HAP-1 (cell line): ENCODE results near the gene GUSB.

ENCODE experiments used
- DNase-seq, 2 experiments: peaks; one replicate each; pipeline ENCODE4 v3.0.0-alpha.2; 2016 to 2020; ENCODE audit warnings: low spot score in 2 of 2
- H3K27me3 ChIP-seq: fragments of 250-450 bp; sonication (Bioruptor Pico); 2 replicates; pipeline ENCODE4 v1.5.1; 2020; ENCODE audit warnings: low read depth, mild to moderate bottlenecking, moderate library complexity
- H3K36me3 ChIP-seq: fragments of 250-450 bp; sonication (Bioruptor Pico); replicated peaks from 2 replicates; pipeline ENCODE4 v1.5.1; 2020; ENCODE audit warnings: mild to moderate bottlenecking
- H3K4me1 ChIP-seq: fragments of 250-450 bp; sonication (Bioruptor Pico); 2 replicates; pipeline ENCODE4 v1.5.1; 2020; ENCODE audit warnings: mild to moderate bottlenecking
- H3K4me3 ChIP-seq: fragments of 250-450 bp; sonication (Bioruptor Pico); 2 replicates; pipeline ENCODE4 v1.5.1; 2020; ENCODE audit warnings: mild to moderate bottlenecking, moderate library complexity
- H3K9me3 ChIP-seq: fragments of 250-450 bp; sonication (Bioruptor Pico); 2 replicates; pipeline ENCODE4 v1.5.1; 2020; ENCODE audit warnings: mild to moderate bottlenecking, moderate library complexity
- in situ Hi-C: fragments of 300-500 bp; cut with MboI; formaldehyde crosslinking; loops from 3 replicates; pipeline ENCODE4 v1.14.3; 2020; ENCODE audit warnings: low sequenced_read_pairs, inconsistent platforms, mixed read lengths

GUSB gene

DNA sequence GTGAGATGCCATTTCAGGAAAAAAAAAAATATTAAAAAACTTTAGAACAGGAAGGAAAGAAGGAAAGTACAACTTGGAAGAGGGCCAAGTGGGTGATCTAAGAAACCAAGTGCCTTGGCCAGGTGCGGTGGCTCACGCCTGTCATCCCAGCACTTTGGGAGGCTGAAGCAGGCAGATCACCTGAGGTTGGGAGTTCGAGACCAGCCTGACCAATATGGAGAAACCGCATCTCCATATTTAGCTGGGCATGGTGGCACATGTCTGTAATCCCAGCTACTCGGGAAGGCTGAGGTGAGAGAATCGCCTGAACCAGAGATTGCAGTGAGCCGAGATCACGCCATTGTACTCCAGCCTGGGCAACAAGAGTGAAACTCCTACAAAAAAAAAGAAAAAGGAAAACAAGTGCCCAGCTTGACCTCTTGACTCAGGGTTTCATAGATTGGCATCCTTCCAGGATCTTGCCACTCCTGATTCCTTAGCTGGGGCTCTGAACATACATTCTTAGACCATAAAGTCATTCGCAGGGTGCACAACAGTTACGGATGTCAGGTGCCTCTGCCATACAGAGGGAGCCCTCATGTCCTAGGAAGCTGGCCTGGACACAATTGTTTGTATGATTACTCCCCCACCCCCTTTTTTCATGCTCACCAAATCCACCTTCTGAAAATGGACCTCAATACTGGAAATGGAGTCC lies 2.1 kb upstream of the GUSB start:
- DNase-seq, result no peak
- H3K4me1 ChIP-seq, result peaks cover 12% of the 10 kb centered on the region
- no peaks in the 10 kb centered on the region for H3K27me3 ChIP-seq
- no peak overlapping the region for H3K4me3 ChIP-seq
- in situ Hi-C loops, result no loop called here
- H3K9me3 ChIP-seq, result no peaks in the 10 kb centered on the region
- H3K36me3 ChIP-seq, result peaks cover 14% of the 10 kb centered on the region

DNA sequence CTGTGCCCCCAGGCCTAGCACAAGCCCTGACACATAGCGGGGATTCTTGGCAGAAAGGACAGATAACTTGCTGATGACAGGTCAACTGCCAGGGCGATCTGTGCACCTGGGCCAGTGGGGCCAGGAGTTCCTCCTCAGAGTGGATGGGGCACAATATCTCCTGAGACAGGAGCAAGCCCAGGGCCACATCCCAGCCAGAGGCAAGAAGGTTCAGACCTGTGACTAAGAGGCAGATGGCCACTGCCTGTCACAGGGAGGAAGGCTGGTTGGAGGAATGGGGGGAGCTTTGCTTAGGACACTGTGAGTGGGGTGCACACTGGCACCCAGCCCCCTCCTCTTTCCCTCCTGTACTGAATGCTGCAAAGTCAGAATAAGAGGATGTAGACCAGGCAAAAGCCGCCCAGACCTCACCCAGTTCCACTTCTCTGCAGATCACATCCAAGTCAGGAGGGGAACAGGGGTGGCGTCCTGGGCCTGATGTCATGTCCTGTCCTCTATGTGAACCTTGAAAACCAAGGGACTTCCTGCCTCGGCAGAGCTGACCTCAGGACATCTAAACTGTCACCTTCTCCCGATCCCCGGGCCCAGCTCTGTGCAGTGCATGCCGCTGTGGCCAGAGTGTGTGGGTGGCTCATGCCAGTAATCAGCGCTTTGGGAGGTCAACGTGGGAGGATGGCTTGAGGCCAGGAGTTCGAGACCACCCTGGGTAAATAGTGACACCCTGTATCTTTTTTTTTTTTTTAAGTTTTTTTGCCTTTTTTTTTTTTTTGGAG lies 1.3 kb downstream of the GUSB start:
- Histone ChIP-seq H3K4me3 (peak overlapping the region; percentile 84), H3K36me3 (peaks cover 27% of the 10 kb centered on the region), H3K27me3 (no peaks in the 10 kb centered on the region), H3K9me3 (no peaks in the 10 kb centered on the region), H3K4me1 (peaks cover 9% of the 10 kb centered on the region)
- in situ Hi-C loops, result no loop called here
- peak in 1 of 2 experiments; percentile 34 for DNase-seq

DNA sequence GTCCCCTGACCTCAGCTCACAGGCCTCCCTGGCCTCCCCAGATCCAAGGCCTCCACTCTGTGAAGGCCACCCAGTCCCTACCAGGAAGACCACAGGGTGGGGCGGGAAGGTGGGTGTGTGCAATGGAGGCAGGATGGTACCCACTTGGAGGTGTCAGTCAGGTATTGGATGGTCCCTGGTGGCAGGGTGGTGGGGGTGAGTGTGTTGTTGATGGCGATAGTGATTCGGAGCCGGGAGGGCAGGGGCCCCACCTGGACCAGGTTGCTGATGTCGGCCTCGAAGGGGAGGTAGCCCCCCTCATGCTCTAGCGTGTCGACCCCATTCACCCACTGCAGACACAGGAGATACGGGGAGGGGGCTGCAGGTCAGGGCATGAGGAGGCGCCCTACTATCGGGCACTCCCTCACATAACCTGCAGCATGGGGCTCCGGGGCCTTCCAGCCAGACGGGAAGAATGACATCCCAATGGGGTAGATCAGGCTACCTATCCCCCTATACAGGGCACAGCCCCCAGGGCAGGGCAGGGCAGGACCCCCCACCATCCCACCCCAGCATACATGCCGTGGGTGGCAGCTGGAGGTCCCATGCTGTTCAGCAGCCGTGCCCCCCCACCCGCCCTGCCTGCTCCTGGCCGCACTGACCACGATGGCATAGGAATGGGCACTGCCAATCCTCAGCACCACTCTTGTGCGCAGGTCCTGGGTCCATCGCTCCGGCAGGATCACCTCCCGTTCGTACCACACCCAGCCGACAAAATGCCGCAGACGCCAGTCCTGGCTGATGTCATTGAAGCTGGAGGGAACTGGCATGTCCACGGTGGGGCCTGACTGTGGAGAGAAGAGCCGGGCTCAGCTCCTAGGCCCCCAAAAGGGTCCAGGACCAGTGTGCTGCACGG lies 2.2 kb downstream of the GUSB start:
- Histone ChIP-seq H3K36me3 (peaks cover 33% of the 10 kb centered on the region), H3K4me3 (no peak overlapping the region; the same call in 1 of the 2 replicates), H3K9me3 (no peaks in the 10 kb centered on the region), H3K4me1 (peaks cover 9% of the 10 kb centered on the region), H3K27me3 (no peaks in the 10 kb centered on the region)
- DNase-seq, result no peak
- in situ Hi-C loops, result no loop called here

DNA sequence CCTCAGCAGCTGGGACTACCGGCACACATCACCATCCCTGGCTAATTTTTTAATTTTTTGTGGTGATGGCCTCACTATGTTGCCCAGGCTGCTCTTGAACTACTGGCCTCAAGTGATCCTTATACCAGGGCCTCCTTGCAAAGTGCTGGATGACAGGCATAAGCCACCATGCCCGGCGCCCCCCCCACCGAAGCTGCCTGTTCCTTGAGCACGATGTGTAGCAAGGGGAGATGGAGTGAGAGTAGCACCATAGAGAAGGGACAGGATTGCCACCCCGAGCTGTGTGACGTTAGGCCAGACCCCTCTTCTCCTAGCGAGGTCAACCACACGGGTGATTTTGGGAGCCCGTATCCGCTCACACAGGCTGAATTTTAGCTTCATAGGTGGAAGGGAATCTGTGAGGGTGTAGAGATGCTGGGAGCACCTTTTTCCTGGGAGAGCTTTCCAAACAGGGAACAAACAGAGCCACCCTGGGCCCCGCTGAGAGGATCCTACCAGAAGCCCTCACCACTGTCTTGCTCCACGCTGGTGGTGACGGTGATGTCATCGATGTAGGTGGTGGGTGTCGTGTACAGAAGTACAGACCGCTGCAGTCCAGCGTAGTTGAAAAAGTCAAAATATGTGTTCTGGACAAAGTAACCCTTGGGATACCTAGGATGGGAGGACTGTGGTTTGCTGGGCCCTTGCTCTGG lies 3.0 kb downstream of the GUSB start:
- Histone ChIP-seq H3K4me1 (peaks cover 9% of the 10 kb centered on the region), H3K9me3 (no peaks in the 10 kb centered on the region), H3K4me3 (no peak overlapping the region), H3K36me3 (peaks cover 39% of the 10 kb centered on the region), H3K27me3 (no peaks in the 10 kb centered on the region)
- in situ Hi-C loops, result no loop called here
- DNase-seq, result no peak

DNA sequence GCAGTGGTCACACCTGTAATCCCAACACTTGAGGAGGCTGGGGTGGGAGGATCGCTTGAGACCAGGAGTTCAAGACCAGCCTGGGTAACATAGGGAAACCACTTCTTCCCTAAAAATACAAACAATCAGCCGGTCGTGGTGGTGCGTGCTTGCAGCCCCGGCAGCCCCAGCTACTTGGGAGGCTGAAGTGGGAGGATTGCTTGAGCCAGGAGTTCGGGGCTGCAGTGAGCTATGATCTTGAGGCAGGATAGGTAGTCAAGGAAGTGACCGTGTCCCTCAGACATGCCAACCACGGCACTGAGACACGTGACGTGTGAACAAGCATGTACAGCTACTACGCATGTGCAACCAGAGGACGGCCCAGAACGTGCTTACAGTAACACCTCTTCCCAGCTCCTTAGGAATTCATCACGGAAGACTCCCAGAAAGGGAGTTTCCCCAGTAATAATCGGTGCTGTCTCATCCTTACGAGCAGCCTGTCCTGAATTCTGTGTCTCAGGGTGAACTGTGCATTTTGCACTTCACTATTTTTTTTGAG lies 5.3 kb downstream of the GUSB start:
- in situ Hi-C loops, result no loop called here
- DNase-seq, result no peak
- no peaks in the 10 kb centered on the region for H3K9me3 ChIP-seq
- peaks cover 4% of the 10 kb centered on the region; the same call in 1 of the 2 replicates for H3K4me1 ChIP-seq
- H3K27me3 ChIP-seq, result no peaks in the 10 kb centered on the region
- no peak overlapping the region for H3K4me3 ChIP-seq
- peaks cover 61% of the 10 kb centered on the region for H3K36me3 ChIP-seq

DNA sequence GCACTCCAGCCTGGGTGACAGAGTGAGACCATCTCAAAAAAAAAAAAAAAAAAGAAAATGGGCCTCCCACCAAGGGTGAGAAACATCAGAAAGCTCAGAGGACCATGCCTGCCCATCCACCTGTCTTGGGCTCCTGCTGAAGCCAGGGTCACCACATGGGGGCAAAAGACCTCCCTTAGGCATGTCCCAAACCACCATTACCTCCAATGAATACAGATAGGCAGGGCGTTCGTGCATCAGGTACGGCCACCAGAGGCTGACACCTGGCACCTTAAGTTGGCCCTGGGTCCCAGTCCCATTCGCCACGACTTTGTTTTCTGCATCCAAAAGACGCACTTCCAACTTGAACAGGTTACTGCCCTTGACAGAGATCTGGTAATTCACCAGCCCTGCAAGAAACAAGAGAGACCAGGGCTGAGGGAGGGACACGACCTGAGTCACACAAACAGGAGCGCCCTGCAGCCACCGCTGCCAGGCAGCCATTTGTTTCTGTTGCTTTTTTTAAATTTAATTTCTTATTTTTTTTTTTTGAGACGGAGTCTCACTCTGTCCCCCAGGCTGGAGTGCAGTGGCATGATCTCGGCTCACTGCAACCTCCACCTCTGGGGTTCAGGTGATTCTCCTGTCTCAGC lies 6.1 kb downstream of the GUSB start:
- no peaks in the 10 kb centered on the region for H3K9me3 ChIP-seq
- in situ Hi-C loops, result no loop called here
- H3K4me3 ChIP-seq, result no peak overlapping the region
- H3K27me3 ChIP-seq, result no peaks in the 10 kb centered on the region
- peaks cover 68% of the 10 kb centered on the region for H3K36me3 ChIP-seq
- H3K4me1 ChIP-seq, result peaks cover 4% of the 10 kb centered on the region; the same call in 1 of the 2 replicates
- no peak for DNase-seq

DNA sequence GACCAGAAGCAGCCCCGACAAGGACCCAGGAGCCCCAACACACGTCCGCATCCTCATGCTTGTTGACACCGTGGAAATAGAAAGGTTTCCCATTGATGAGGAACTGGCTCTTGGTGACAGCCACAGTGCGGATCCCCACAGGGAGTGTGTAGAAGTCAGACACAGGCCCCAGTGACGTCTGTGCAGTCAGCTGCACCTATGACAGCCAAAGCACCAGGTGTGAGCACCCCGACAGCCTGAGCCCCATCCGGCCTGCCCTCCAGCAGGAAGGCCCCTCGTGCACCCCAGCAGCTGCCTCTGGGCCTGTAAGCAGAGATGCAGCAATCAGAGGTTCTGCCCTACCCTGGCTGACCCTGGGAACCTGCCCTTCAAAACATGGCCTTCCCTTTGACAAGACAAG lies 7.1 kb downstream of the GUSB start:
- no peak overlapping the region for H3K4me3 ChIP-seq
- no peaks in the 10 kb centered on the region for H3K27me3 ChIP-seq
- H3K9me3 ChIP-seq, result no peaks in the 10 kb centered on the region
- no peaks in the 10 kb centered on the region for H3K4me1 ChIP-seq
- in situ Hi-C loops, result no loop called here
- H3K36me3 ChIP-seq, result peaks cover 72% of the 10 kb centered on the region
- no peak for DNase-seq

DNA sequence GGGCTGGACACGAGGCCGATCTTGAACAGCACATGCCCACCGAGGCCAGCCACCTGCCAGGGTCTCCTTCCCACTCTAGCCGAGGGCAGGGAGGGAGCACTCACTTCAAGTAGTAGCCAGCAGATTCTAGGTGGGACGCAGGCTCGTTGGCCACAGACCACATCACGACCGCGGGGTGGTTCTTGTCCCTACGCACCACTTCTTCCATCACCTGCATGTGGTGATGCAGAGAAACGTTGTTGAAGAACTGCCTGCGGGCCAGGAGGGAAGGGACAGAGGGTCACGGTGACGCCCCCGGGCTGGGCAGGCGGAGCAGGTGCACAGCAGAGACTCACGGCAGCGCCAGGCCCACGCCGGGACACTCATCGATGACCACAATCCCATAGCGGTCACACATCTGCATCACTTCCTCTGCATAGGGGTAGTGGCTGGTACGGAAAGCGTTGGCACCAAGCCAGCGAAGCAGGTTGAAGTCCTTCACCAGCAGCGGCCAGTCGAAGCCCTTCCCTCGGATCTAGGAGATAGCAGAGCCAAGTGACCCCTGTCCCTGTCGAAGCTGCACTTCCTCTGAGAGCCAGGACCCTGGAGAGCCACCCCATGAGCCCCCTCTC lies 7.7 kb downstream of the GUSB start:
- DNase-seq, result no peak
- in situ Hi-C loops, result no loop called here
- Histone ChIP-seq H3K4me1 (no peaks in the 10 kb centered on the region), H3K27me3 (no peaks in the 10 kb centered on the region), H3K9me3 (no peaks in the 10 kb centered on the region), H3K4me3 (no peak overlapping the region), H3K36me3 (peaks cover 73% of the 10 kb centered on the region)

DNA sequence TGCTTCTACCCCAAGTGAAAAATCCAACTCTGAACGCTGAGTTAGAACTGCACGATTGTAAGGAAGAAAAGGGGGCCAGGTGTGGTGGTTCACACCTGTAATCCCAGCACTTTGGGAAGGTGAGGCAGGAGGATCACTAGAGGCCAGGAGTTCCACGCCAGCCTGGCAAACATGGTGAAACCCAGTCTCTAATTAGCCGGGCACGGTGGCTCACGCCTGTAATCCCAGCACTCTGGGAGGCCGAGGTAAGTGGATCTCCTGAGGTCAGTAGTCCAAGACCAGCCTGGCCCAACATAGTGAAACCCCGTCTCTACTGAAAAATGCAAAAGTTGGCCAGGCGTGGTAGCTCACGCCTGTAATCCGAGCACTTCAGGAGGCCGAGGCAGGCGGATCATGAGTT lies 9.0 kb downstream of the GUSB start:
- no peaks in the 10 kb centered on the region for H3K27me3 ChIP-seq
- no peak for DNase-seq
- no peaks in the 10 kb centered on the region for H3K4me1 ChIP-seq
- in situ Hi-C loops, result no loop called here
- peaks cover 80% of the 10 kb centered on the region for H3K36me3 ChIP-seq
- H3K9me3 ChIP-seq, result no peaks in the 10 kb centered on the region
- no peak overlapping the region for H3K4me3 ChIP-seq

DNA sequence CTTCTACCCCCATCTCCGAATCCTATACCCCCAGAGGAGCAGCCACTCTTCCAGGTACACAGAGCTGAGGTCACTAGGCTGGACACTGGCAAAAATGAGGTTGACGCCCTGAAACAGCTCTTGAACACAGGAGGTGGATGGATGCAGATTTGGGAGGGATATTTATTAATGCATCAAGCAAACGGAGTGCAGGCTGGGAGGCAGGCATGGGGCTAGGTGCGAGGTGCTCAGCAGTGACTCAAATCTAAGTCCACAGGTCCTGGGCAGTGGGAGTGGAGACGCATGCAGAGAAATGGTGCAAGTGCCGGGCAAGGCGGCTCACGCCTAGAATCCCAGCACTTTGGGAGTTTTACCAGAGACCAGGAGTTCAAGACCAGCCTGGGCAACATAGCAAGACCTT lies 11.0 kb downstream of the GUSB start:
- no peaks in the 10 kb centered on the region for H3K27me3 ChIP-seq
- H3K4me3 ChIP-seq, result no peak overlapping the region
- in situ Hi-C loops, result no loop called here
- H3K9me3 ChIP-seq, result no peaks in the 10 kb centered on the region
- DNase-seq, result no peak
- peaks cover 92% of the 10 kb centered on the region for H3K36me3 ChIP-seq
- no peaks in the 10 kb centered on the region for H3K4me1 ChIP-seq

DNA sequence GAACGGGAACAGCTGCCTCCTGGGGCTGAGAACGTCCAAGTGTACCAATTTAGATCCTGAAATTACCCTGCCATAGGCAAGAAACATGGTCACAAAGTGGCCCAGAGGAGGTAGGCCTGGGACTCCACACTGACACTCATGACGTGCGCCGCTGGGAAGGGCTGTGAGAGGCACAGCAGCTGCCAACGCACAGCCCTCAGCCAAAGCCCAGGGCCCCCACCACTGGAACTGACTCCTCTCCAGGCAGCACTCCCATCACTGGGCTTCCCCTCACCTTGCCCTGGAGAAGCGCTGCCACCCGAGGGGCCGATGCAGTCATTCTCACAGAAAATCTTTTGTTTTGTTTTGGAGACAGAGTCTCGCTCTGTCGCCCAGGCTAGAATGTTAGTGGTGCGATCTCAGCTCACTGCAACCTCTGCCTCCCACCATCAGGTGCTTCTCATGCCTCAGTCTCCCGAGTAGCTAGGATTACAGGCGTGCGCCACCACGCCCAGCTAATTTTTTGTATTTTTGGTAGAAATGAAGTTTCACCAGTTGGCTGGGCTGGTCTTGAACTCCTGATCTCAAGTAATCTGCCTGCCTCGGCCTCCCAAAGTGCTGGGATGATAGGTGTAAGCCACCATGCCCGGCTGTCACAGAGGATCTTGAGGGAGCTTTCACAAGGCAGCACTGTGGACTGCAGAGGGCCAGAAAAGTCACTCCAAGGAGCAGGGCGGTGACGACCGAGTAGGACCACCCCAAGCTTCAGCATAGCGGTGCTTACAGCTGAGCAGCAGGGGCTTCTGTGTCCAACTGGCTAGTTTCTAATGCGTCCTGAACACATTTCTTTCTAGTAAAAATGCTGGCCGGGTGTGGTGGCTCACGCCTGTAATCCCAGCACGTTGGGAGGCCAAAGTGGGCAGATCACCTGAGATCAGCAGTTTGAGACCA lies 13.5 kb downstream of the GUSB start:
- Histone ChIP-seq H3K9me3 (no peaks in the 10 kb centered on the region), H3K36me3 (peaks cover 88% of the 10 kb centered on the region), H3K4me3 (no peak overlapping the region), H3K4me1 (no peaks in the 10 kb centered on the region), H3K27me3 (no peaks in the 10 kb centered on the region)
- in situ Hi-C loops, result no loop called here
- no peak for DNase-seq
